OCI-LY7 (cell line): ENCODE data around the gene GDF11.

ENCODE experiments used
- EZH2phosphoT487 ChIP-seq: fragments of 200-600 bp; sonication (generic); IDR thresholded peaks from 2 replicates; pipeline ENCODE4 v1.6.1; 2018; ENCODE audit warnings: low read depth, borderline replicate concordance, mild to moderate bottlenecking, mixed run types, antibody characterized with exemption, low read length, moderate library complexity, mixed read lengths
- TF ChIP-seq, protein P1 (sequence below): fragments of 200-600 bp; sonication (generic); conservative IDR thresholded peaks from 2 replicates; pipeline ENCODE4 v1.5.1; 2014; ENCODE audit warnings: mild to moderate bottlenecking, antibody characterized with exemption, low read length, moderate library complexity, mixed read lengths

GRCh38 chr12:55736076-55736475 lies 6.8 kb upstream of the GDF11 start:
- TF ChIP-seq, protein P1, sequence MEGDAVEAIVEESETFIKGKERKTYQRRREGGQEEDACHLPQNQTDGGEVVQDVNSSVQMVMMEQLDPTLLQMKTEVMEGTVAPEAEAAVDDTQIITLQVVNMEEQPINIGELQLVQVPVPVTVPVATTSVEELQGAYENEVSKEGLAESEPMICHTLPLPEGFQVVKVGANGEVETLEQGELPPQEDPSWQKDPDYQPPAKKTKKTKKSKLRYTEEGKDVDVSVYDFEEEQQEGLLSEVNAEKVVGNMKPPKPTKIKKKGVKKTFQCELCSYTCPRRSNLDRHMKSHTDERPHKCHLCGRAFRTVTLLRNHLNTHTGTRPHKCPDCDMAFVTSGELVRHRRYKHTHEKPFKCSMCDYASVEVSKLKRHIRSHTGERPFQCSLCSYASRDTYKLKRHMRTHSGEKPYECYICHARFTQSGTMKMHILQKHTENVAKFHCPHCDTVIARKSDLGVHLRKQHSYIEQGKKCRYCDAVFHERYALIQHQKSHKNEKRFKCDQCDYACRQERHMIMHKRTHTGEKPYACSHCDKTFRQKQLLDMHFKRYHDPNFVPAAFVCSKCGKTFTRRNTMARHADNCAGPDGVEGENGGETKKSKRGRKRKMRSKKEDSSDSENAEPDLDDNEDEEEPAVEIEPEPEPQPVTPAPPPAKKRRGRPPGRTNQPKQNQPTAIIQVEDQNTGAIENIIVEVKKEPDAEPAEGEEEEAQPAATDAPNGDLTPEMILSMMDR: no peak
- TF ChIP-seq EZH2phosphoT487: no peak
